Measurements from ENCODE around the gene PNKD.
A peak's percentile ranks its signal among the peaks of the same experiment; 100 is the strongest.
"Not testable (repeated sequence)": the region's sequence is repeated elsewhere in the genome, so short reads cannot be mapped to it uniquely, and the experiment has no call there.

The PNKD gene

GRCh38 chr2:218293715-218294429, 23.6 kb downstream of the PNKD start:
- no peak for DNase-seq

GRCh38 chr2:218294430-218295022, 24.2 kb downstream of the PNKD start:
- no peak for DNase-seq

GRCh38 chr2:218295029-218295428, 24.7 kb downstream of the PNKD start:
- DNase-seq: no peak

GRCh38 chr2:218296200-218296599, 25.9 kb downstream of the PNKD start:
- no peak for DNase-seq

- DNase-seq: no peak
Measured at GRCh38 chr2:218296847-218297246, 26.5 kb downstream of the PNKD start.

GRCh38 chr2:218298314-218298875, 28.1 kb downstream of the PNKD start:
- DNase-seq: no peak

GRCh38 chr2:218300141-218300540, 29.8 kb downstream of the PNKD start:
- DNase-seq: no peak

- DNase-seq: peak; percentile 83
Measured at GRCh38 chr2:218301176-218301819, 31.0 kb downstream of the PNKD start.

- no peak for DNase-seq
Measured at GRCh38 chr2:218305383-218305782, 35.1 kb downstream of the PNKD start.

- DNase-seq: no peak
Measured at GRCh38 chr2:218306184-218306920, 36.0 kb downstream of the PNKD start.

GRCh38 chr2:218307415-218308090, 37.2 kb downstream of the PNKD start:
- no peak for DNase-seq

- no peak for DNase-seq
Measured at GRCh38 chr2:218310853-218311540, 40.7 kb downstream of the PNKD start.

GRCh38 chr2:218311541-218312266, 41.4 kb downstream of the PNKD start:
- DNase-seq: not testable (repeated sequence)

- DNase-seq: no peak
Measured at GRCh38 chr2:218312267-218312756, 42.0 kb downstream of the PNKD start.

GRCh38 chr2:218313356-218313755, 43.0 kb downstream of the PNKD start:
- no peak for DNase-seq

GRCh38 chr2:218314764-218315163, 44.4 kb downstream of the PNKD start:
- DNase-seq: not testable (repeated sequence)

GRCh38 chr2:218315397-218315796, 45.1 kb downstream of the PNKD start:
- DNase-seq: no peak

GRCh38 chr2:218317303-218317630, 46.9 kb downstream of the PNKD start:
- no peak for DNase-seq

GRCh38 chr2:218317835-218318234, 47.5 kb downstream of the PNKD start:
- no peak for DNase-seq

GRCh38 chr2:218318241-218318640, 47.9 kb downstream of the PNKD start:
- DNase-seq: no peak

- no peak for DNase-seq
Measured at GRCh38 chr2:218319813-218320365, 49.6 kb downstream of the PNKD start.

Measured in kidney glomerular epithelial cell (primary cell).